Peyer's patch (tissue), 4 donors: ENCODE measurements around the gene ZNF429.

Experiments
- POLR2A ChIP-seq, 2 donors: fragments of 450-650 bp; IDR thresholded peaks; one replicate each; pipeline ENCODE4 v1.5.1; 2017; ENCODE audit warnings: antibody characterized with exemption in 2 of 2, mild to moderate bottlenecking in 2 of 2, moderate library complexity in 2 of 2
- TF ChIP-seq, protein P1 (sequence below), 6 experiments: fragments of 450-650 bp in 4 of 6; fragments of 200-600 bp in 2 of 6; sonication (generic) in 1 of 6; IDR thresholded peaks; one replicate each; pipeline ENCODE4 v1.5.1; 2017 to 2019; ENCODE audit warnings: antibody characterized with exemption in 6 of 6, mild to moderate bottlenecking in 3 of 6, moderate library complexity in 1 of 6

DNA sequence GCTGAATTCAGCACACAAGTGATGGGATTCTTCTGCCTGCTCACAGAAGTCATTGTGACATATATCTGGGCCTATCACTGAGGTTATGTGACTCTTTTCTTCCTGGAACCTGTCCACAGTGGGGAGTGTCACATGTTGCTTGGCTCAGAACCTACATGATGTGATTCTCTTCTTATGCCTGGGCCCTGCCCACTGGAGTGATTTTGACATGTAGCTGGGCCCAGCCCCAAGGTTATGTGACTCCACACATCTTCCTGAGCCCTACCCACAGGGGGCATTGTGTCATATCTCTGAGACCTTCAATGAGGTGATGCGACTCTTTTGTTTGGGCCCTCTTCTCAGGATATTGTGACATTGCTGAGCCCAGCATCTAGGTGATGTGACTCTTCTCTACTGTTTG, 17.4 kb upstream of the ZNF429 start:
- no peak for TF ChIP-seq POLR2A (IDR thresholded peaks at IDR 0.05)
- TF ChIP-seq, protein P1, sequence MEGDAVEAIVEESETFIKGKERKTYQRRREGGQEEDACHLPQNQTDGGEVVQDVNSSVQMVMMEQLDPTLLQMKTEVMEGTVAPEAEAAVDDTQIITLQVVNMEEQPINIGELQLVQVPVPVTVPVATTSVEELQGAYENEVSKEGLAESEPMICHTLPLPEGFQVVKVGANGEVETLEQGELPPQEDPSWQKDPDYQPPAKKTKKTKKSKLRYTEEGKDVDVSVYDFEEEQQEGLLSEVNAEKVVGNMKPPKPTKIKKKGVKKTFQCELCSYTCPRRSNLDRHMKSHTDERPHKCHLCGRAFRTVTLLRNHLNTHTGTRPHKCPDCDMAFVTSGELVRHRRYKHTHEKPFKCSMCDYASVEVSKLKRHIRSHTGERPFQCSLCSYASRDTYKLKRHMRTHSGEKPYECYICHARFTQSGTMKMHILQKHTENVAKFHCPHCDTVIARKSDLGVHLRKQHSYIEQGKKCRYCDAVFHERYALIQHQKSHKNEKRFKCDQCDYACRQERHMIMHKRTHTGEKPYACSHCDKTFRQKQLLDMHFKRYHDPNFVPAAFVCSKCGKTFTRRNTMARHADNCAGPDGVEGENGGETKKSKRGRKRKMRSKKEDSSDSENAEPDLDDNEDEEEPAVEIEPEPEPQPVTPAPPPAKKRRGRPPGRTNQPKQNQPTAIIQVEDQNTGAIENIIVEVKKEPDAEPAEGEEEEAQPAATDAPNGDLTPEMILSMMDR (IDR thresholded peaks at IDR 0.05), result no peak
